ENCODE data around the gene ADCY10.

ADCY10 gene, protein sequence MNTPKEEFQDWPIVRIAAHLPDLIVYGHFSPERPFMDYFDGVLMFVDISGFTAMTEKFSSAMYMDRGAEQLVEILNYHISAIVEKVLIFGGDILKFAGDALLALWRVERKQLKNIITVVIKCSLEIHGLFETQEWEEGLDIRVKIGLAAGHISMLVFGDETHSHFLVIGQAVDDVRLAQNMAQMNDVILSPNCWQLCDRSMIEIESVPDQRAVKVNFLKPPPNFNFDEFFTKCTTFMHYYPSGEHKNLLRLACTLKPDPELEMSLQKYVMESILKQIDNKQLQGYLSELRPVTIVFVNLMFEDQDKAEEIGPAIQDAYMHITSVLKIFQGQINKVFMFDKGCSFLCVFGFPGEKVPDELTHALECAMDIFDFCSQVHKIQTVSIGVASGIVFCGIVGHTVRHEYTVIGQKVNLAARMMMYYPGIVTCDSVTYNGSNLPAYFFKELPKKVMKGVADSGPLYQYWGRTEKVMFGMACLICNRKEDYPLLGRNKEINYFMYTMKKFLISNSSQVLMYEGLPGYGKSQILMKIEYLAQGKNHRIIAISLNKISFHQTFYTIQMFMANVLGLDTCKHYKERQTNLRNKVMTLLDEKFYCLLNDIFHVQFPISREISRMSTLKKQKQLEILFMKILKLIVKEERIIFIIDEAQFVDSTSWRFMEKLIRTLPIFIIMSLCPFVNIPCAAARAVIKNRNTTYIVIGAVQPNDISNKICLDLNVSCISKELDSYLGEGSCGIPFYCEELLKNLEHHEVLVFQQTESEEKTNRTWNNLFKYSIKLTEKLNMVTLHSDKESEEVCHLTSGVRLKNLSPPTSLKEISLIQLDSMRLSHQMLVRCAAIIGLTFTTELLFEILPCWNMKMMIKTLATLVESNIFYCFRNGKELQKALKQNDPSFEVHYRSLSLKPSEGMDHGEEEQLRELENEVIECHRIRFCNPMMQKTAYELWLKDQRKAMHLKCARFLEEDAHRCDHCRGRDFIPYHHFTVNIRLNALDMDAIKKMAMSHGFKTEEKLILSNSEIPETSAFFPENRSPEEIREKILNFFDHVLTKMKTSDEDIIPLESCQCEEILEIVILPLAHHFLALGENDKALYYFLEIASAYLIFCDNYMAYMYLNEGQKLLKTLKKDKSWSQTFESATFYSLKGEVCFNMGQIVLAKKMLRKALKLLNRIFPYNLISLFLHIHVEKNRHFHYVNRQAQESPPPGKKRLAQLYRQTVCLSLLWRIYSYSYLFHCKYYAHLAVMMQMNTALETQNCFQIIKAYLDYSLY (N-terminal part only)

DNA sequence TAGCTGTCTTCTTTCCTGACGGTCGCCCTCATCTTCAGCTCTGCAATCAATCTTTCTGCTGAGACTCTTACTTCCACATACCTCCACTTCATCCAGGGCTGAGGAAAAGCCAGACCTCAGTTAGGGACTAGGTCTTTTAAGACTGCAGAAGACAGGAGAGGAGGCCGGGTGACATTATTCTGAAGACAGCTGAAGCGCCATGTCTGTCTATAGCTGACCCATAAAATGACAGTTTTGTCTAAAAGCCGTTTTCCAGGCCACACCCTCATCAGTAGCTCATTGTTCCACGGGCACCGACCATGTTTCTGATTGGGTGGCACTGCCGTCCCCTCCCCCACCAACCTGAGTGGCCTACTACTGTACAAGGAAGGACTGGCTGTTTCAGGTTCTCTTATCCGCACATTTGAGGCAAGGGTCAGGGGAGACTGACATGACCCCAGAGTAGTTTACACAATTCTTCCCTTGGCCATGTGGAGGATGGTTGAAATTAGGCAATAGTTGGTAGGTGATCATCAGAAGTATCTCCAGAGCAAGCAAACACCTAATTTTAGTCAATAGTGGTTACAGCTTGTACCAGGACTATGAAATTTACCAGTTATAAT is at the start of gene ADCY10:
Gene ADCY10, minus strand, starts transcription at position 240 of the 602 bp plus-strand sequence. CDS start 8,994 bp downstream, outside the sequence.
- no peaks in the 10 kb centered on the region for H3K36me3 ChIP-seq (ENCODE audit: insufficient read depth, low read depth, low read length)
- peaks cover 15% of the 10 kb centered on the region for H3K9me3 ChIP-seq (ENCODE audit: insufficient read depth, low read depth, low read length)
- no peak within 1 kb of the TSS for H3K9ac ChIP-seq (ENCODE audit: low read depth, low read length)
- H3K4me3 ChIP-seq (ENCODE audit: low read length), result no peak within 1 kb of the TSS
- peaks cover 6% of the 10 kb centered on the region; the same call in 1 of the 2 replicates for H3K4me1 ChIP-seq (ENCODE audit: insufficient read depth, low read length)
- H3K27ac ChIP-seq (ENCODE audit: low read length), result no peak within 1 kb of the TSS
- no peaks in the 10 kb centered on the region for H3K27me3 ChIP-seq (ENCODE audit: insufficient read depth, low read length)

DNA sequence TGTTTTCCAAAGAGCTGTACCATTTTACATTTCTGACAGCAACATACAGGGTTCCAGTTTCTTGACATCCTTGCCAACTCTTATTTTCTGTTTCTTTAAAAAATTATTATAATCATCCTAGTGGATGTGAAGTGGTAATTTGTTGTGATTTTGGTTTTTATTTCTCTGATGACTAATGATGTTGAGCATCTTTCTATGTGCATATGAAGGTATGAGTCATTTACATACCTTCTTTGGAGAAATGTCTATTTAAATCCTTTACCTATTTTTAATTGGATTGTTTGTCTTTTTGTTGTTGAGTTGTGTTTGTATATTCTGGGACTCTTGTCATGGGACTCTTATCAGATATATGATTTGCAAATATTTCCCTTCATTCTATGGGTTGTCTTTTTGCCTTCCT is 43.8 kb upstream of the ADCY10 start:
- Histone ChIP-seq H3K27ac (ENCODE audit: low read length) (no peak overlapping the region), H3K36me3 (ENCODE audit: insufficient read depth, low read depth, low read length) (peaks cover 28% of the 10 kb centered on the region), H3K4me1 (ENCODE audit: insufficient read depth, low read length) (no peaks in the 10 kb centered on the region), H3K27me3 (ENCODE audit: insufficient read depth, low read length) (no peaks in the 10 kb centered on the region), H3K4me3 (ENCODE audit: low read length) (no peak overlapping the region), H3K9ac (ENCODE audit: low read depth, low read length) (no peak overlapping the region), H3K9me3 (ENCODE audit: insufficient read depth, low read depth, low read length) (no peaks in the 10 kb centered on the region)

DNA sequence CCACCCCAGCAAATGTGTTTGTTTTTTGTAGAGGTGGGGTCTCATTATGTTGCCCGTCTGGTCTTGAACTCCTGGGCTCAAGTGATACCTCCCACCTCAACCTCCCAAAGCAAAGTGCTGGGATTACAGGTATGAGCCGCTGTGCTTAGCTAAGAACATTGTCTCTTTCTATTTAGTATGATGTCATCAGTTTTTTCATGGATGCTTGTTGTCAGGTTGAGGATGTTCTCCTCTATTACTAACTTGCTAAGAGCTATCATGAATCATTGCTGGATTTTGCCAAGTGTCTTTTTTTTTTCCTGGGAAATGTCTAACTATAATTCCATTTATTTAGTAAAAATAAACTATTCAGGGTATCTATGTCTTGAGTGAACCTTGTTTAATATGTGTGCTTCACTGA is 42.0 kb upstream of the ADCY10 start:
- Histone ChIP-seq H3K27ac (ENCODE audit: low read length) (no peak overlapping the region), H3K27me3 (ENCODE audit: insufficient read depth, low read length) (no peaks in the 10 kb centered on the region), H3K9me3 (ENCODE audit: insufficient read depth, low read depth, low read length) (no peaks in the 10 kb centered on the region), H3K4me1 (ENCODE audit: insufficient read depth, low read length) (no peaks in the 10 kb centered on the region), H3K9ac (ENCODE audit: low read depth, low read length) (no peak overlapping the region), H3K36me3 (ENCODE audit: insufficient read depth, low read depth, low read length) (peaks cover 32% of the 10 kb centered on the region), H3K4me3 (ENCODE audit: low read length) (no peak overlapping the region)

DNA sequence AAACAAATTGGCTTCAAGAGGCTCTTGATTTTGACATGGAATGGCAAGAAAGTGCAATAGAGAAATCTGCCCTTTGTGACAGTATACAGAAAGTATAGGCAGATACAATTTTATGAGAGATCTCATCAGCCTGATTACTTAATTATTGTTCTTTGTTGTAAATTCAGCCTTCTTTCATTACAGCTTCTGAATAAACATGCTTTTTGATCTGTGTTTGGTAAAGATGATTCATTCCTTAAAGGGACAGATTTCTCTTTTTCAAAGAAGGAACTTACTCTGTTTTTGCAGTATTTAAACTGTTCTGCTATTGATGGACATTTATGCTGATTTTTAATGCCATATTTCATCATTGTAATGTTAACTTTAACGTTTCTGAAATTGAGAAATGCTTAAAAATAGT is 36.6 kb upstream of the ADCY10 start:
- no peak overlapping the region for H3K4me3 ChIP-seq (ENCODE audit: low read length)
- H3K36me3 ChIP-seq (ENCODE audit: insufficient read depth, low read depth, low read length), result peaks cover 27% of the 10 kb centered on the region

DNA sequence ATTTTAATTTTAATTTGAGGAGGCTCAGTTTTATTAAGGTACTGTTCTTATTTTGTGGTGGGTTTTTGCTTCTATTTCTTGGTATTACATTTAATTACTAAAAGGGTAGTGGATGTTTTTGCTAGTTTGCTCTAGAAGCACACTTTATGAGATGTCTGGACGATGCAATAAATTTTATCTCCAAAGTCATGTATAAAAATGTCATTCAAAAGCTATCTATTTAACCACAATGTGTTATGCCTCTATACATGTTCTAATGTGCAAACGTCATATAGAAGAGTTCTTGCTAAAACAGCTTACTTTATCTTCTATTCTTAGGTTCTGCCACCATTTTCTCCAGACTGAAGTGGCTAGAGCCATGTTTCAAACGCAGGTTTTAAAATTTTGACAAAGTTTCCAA is 35.9 kb upstream of the ADCY10 start:
- H3K9me3 ChIP-seq (ENCODE audit: insufficient read depth, low read depth, low read length), result no peaks in the 10 kb centered on the region

More for the DNA sequence above, 36.6 kb upstream of the ADCY10 start:
- Histone ChIP-seq H3K27ac (ENCODE audit: low read length) (no peak overlapping the region), H3K27me3 (ENCODE audit: insufficient read depth, low read length) (no peaks in the 10 kb centered on the region), H3K9ac (ENCODE audit: low read depth, low read length) (no peak overlapping the region), H3K4me1 (ENCODE audit: insufficient read depth, low read length) (peaks cover 10% of the 10 kb centered on the region; the same call in 1 of the 2 replicates), H3K9me3 (ENCODE audit: insufficient read depth, low read depth, low read length) (no peaks in the 10 kb centered on the region)

DNA sequence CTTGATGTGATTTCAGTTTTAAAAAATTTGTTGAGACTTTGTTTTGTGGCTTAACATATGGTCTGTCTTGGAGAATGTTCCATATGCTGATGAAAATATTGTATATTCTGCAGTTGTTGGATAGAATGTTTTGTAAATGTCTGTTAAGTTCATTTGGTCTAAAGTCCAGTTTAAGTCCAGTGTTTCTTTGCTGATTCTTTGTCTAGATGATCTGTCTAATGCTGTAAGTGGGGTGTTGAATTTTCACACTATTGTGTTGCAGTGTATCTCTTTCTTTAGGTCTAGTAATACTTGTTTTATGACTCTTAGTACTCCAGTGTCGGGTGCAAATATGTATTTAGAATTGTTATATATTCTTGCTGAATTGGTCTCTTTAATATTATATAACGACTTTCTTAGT is 33.8 kb upstream of the ADCY10 start:
- H3K4me3 ChIP-seq (ENCODE audit: low read length), result no peak overlapping the region
- H3K36me3 ChIP-seq (ENCODE audit: insufficient read depth, low read depth, low read length), result peaks cover 5% of the 10 kb centered on the region
- H3K27ac ChIP-seq (ENCODE audit: low read length), result no peak overlapping the region
- no peaks in the 10 kb centered on the region; the same call in 1 of the 2 replicates for H3K9me3 ChIP-seq (ENCODE audit: insufficient read depth, low read depth, low read length)
- H3K4me1 ChIP-seq (ENCODE audit: insufficient read depth, low read length), result peaks cover 10% of the 10 kb centered on the region; the same call in 1 of the 2 replicates
- H3K9ac ChIP-seq (ENCODE audit: low read depth, low read length), result no peak overlapping the region
- no peaks in the 10 kb centered on the region for H3K27me3 ChIP-seq (ENCODE audit: insufficient read depth, low read length)

More for the DNA sequence above, 35.9 kb upstream of the ADCY10 start:
- H3K36me3 ChIP-seq (ENCODE audit: insufficient read depth, low read depth, low read length), result peaks cover 23% of the 10 kb centered on the region
- H3K9ac ChIP-seq (ENCODE audit: low read depth, low read length), result no peak overlapping the region
- no peaks in the 10 kb centered on the region for H3K27me3 ChIP-seq (ENCODE audit: insufficient read depth, low read length)
- H3K27ac ChIP-seq (ENCODE audit: low read length), result no peak overlapping the region
- H3K4me1 ChIP-seq (ENCODE audit: insufficient read depth, low read length), result peaks cover 10% of the 10 kb centered on the region; the same call in 1 of the 2 replicates
- H3K4me3 ChIP-seq (ENCODE audit: low read length), result no peak overlapping the region

DNA sequence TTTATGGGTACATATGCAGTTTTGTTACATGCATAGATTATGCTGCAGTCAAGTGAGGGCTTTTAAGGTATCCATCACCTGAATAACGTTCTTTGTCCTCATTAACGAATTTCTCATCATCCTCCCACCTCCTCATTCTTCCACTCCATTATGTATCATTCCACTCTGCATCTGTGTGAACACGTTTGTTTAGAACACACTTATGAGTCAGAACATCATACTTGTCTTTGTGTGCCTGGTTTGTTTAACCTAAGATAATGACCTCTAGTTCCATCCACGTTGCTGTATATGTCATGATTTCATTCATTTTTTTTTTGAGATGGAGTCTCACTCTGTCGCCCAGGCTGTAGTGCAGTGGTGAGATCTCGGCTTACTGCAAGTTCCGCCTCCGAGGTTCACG is 29.6 kb upstream of the ADCY10 start:
- H3K27ac ChIP-seq (ENCODE audit: low read length), result no peak overlapping the region
- no peak overlapping the region for H3K4me3 ChIP-seq (ENCODE audit: low read length)
- no peaks in the 10 kb centered on the region; the same call in 1 of the 2 replicates for H3K9me3 ChIP-seq (ENCODE audit: insufficient read depth, low read depth, low read length)
- H3K27me3 ChIP-seq (ENCODE audit: insufficient read depth, low read length), result no peaks in the 10 kb centered on the region
- no peaks in the 10 kb centered on the region for H3K36me3 ChIP-seq (ENCODE audit: insufficient read depth, low read depth, low read length)
- H3K4me1 ChIP-seq (ENCODE audit: insufficient read depth, low read length), result peaks cover 12% of the 10 kb centered on the region; the same call in 1 of the 2 replicates
- H3K9ac ChIP-seq (ENCODE audit: low read depth, low read length), result no peak overlapping the region

DNA sequence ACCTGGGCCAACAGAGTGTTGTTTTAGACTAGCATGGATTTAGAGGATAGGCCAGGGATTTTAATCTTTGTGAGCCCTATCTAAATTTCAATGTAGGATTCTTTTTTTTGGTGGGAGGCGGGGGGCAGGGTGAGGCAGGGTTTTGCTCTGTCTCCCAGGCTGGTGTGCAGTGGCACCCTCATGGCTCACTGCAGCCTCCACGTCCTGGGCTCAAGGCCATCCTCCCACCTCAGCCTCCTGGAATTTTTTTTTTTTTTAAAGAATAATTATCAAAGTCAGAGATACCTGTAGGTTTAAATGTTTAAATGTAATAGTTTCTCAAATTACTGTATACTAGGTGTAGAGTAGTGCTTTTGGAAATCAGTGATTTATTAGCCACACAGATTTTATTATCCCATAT is 26.3 kb upstream of the ADCY10 start:
- no peaks in the 10 kb centered on the region; the same call in 1 of the 2 replicates for H3K9me3 ChIP-seq (ENCODE audit: insufficient read depth, low read depth, low read length)
- no peak overlapping the region for H3K27ac ChIP-seq (ENCODE audit: low read length)
- peaks cover 7% of the 10 kb centered on the region; the same call in 1 of the 2 replicates for H3K4me1 ChIP-seq (ENCODE audit: insufficient read depth, low read length)
- H3K9ac ChIP-seq (ENCODE audit: low read depth, low read length), result no peak overlapping the region
- no peak overlapping the region for H3K4me3 ChIP-seq (ENCODE audit: low read length)
- no peaks in the 10 kb centered on the region for H3K27me3 ChIP-seq (ENCODE audit: insufficient read depth, low read length)
- H3K36me3 ChIP-seq (ENCODE audit: insufficient read depth, low read depth, low read length), result no peaks in the 10 kb centered on the region

DNA sequence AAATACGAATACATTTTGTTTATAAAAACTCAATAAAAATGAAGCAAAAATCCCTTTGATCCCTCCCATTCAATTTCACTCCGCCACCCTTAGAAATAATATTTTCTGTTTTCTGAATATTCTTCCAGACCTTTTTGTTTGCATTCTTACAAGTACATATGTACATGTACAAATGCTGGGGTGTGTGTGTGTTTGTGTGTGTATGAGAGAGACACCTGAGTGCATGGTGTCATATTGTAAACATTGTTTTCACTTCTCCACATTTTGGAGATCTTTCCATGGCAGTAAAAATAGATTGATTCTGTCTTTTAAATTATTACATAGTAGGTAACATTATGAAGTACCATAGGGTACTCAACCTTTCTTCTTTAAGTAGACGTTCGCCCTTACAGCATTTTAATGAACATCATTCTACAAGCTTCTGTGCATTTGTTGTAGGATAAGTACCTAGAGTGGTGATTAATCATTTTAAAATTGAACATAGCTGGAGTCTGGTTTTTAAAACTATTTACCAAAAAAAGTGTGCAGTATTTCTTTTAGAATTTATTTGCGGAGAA is 24.2 kb upstream of the ADCY10 start:
- H3K27ac ChIP-seq (ENCODE audit: low read length), result no peak overlapping the region
- H3K36me3 ChIP-seq (ENCODE audit: insufficient read depth, low read depth, low read length), result no peaks in the 10 kb centered on the region
- H3K4me3 ChIP-seq (ENCODE audit: low read length), result peak overlapping the region; percentile 95
- peak overlapping the region; percentile 100; the same call in 1 of the 2 replicates for H3K9ac ChIP-seq (ENCODE audit: low read depth, low read length)
- H3K9me3 ChIP-seq (ENCODE audit: insufficient read depth, low read depth, low read length), result no peaks in the 10 kb centered on the region
- H3K4me1 ChIP-seq (ENCODE audit: insufficient read depth, low read length), result peaks cover 13% of the 10 kb centered on the region; the same call in 1 of the 2 replicates
- no peaks in the 10 kb centered on the region for H3K27me3 ChIP-seq (ENCODE audit: insufficient read depth, low read length)

DNA sequence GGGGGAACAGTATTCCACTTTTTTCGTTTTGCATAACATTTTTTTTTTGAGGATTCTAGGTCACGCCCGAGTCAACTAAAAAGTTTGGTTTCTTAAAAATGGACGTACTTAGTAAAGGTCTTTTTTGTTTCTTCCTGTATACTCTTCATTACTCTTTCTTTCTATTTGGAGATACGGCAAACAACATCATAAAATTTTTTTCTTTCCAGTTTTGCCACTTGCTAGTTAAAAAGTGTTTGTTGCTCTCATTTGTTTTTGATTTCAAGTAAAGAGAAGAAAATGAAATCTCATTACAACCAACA is 23.7 kb upstream of the ADCY10 start:
- Histone ChIP-seq H3K27me3 (ENCODE audit: insufficient read depth, low read length) (no peaks in the 10 kb centered on the region), H3K4me3 (ENCODE audit: low read length) (peak overlapping the region; percentile 95), H3K27ac (ENCODE audit: low read length) (peak overlapping the region; percentile 64), H3K9ac (ENCODE audit: low read depth, low read length) (peak overlapping the region; percentile 100), H3K36me3 (ENCODE audit: insufficient read depth, low read depth, low read length) (no peaks in the 10 kb centered on the region), H3K4me1 (ENCODE audit: insufficient read depth, low read length) (peaks cover 13% of the 10 kb centered on the region; the same call in 1 of the 2 replicates), H3K9me3 (ENCODE audit: insufficient read depth, low read depth, low read length) (no peaks in the 10 kb centered on the region)
